Activated CD8-positive, alpha-beta T cell treated with anti-CD3 and anti-CD28 coated beads for 36 hours (primary cell): ENCODE measurements around the gene CAMTA1. TPM values are rescaled to one million over a fixed set of nuclear protein-coding genes. Genes with fewer than 3 reads are reported as not detected.

Experiments used
- ATAC-seq: fragments of 200-7000 bp; cut with Tn5 transposase; one replicate; pipeline ENCODE4 v1.10.0; 2021; ENCODE audit warnings: mild to moderate bottlenecking, moderate library complexity
- CTCF ChIA-PET: fragments of 350-600 bp; sonication (Branson Sonifier 250); formaldehyde crosslinking; loops from one replicate; lab custom pipeline; 2021; ENCODE audit warnings: antibody characterized with exemption; lab: Charles Lee
- POLR2A ChIA-PET: fragments of 350-600 bp; sonication (Branson Sonifier 250); formaldehyde crosslinking; loops from one replicate; lab custom pipeline; 2021; ENCODE audit warnings: antibody characterized with exemption; lab: Charles Lee
- DNase-seq: peaks from one replicate; pipeline ENCODE4 v3.0.0-alpha.2; 2020
- H3K27ac Mint-ChIP-seq: one replicate; pipeline ENCODE4 v1.8.0; 2021; ENCODE audit warnings: mild to moderate bottlenecking, mixed read lengths
- H3K27me3 Mint-ChIP-seq: one replicate; pipeline ENCODE4 v1.8.0; 2021; ENCODE audit warnings: mixed read lengths
- H3K36me3 Mint-ChIP-seq: one replicate; pipeline ENCODE4 v1.8.0; 2021; ENCODE audit warnings: low read depth, mixed read lengths
- H3K4me1 Mint-ChIP-seq: one replicate; pipeline ENCODE4 v1.8.0; 2021; ENCODE audit warnings: low read depth, mixed read lengths
- H3K4me3 Mint-ChIP-seq: one replicate; pipeline ENCODE4 v1.8.0; 2021; ENCODE audit warnings: mild to moderate bottlenecking, moderate library complexity, mixed read lengths
- H3K9me3 Mint-ChIP-seq: one replicate; pipeline ENCODE4 v1.8.0; 2021; ENCODE audit warnings: mixed read lengths
- intact Hi-C: fragments of 100-400 bp; cut with micrococcal nuclease; formaldehyde crosslinking; loops from one replicate; pipeline ENCODE4 v1.10.0; 2022
- total RNA-seq, 2 experiments: library from RNA; stranded (reverse); gene quantifications; one replicate each; pipeline ENCODE4 v1.2.3, GENCODE V29; 2021
- TF ChIP-seq, protein P1 (sequence below): fragments of 200-600 bp; IDR thresholded peaks from one replicate; pipeline ENCODE4 v1.8.0; 2022; ENCODE audit warnings: antibody characterized with exemption, mild to moderate bottlenecking

CAMTA1 gene
- total RNA-seq, 2 experiments from 2014 or later = 67.7 to 70.9 TPM

DNA sequence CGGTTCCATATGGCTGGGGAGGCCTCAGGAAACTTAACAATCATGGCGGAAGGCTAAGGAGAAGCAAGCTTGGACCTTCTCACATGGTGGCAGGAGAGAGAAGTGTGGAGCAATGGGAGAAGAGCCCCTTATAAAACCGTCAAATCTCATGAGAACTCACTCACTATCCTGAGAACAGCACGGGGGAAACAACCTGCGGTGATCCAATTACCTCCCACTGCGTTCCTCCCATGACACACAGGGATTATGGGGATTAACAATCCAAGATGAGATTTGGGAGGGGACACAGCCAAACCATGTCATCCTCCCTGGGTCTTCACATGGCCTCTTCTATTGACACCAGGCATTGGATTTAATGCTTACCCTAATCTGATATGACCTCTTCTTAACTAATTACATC lies 530.7 kb downstream of the CAMTA1 start:
- Mint-ChIP-seq H3K4me3 (no peak overlapping the region), H3K27ac (no peak overlapping the region), H3K27me3 (peaks cover 7% of the 10 kb centered on the region), H3K4me1 (no peaks in the 10 kb centered on the region), H3K9me3 (no peaks in the 10 kb centered on the region), H3K36me3 (no peaks in the 10 kb centered on the region)
- TF ChIP-seq, protein P1, sequence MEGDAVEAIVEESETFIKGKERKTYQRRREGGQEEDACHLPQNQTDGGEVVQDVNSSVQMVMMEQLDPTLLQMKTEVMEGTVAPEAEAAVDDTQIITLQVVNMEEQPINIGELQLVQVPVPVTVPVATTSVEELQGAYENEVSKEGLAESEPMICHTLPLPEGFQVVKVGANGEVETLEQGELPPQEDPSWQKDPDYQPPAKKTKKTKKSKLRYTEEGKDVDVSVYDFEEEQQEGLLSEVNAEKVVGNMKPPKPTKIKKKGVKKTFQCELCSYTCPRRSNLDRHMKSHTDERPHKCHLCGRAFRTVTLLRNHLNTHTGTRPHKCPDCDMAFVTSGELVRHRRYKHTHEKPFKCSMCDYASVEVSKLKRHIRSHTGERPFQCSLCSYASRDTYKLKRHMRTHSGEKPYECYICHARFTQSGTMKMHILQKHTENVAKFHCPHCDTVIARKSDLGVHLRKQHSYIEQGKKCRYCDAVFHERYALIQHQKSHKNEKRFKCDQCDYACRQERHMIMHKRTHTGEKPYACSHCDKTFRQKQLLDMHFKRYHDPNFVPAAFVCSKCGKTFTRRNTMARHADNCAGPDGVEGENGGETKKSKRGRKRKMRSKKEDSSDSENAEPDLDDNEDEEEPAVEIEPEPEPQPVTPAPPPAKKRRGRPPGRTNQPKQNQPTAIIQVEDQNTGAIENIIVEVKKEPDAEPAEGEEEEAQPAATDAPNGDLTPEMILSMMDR = no peak
- ChIA-PET POLR2A (no interaction called here), CTCF (no interaction called here)
- ATAC-seq = no peak
- no peak for DNase-seq
- intact Hi-C loops = no loop called here

DNA sequence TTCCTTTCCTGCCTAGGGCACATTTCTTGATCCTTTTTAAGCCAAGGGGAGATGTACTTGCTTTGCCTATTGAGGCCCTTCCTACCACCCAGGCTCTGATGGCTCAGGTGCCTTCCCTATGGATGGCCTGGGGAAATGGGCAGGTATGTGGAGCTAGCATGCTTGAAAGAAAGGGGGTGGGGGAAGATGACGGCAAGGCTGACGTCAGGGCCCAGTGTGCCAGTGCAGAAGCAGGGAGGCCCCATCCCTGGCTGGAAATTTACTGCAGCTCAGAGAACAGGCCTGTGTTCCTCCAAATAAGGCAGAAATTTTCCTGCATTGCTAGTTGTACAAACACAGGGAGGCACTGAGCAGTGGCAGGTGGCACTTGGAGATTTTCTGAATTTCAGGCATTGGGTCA lies 532.6 kb downstream of the CAMTA1 start:
- Mint-ChIP-seq H3K27ac (no peak overlapping the region), H3K36me3 (no peaks in the 10 kb centered on the region), H3K27me3 (peaks cover 10% of the 10 kb centered on the region), H3K9me3 (no peaks in the 10 kb centered on the region), H3K4me1 (no peaks in the 10 kb centered on the region), H3K4me3 (no peak overlapping the region)
- TF ChIP-seq, protein P1 = no peak
- POLR2A ChIA-PET = no interaction called here
- DNase-seq = no peak
- CTCF ChIA-PET = no interaction called here
- intact Hi-C loops = no loop called here
- no peak for ATAC-seq

DNA sequence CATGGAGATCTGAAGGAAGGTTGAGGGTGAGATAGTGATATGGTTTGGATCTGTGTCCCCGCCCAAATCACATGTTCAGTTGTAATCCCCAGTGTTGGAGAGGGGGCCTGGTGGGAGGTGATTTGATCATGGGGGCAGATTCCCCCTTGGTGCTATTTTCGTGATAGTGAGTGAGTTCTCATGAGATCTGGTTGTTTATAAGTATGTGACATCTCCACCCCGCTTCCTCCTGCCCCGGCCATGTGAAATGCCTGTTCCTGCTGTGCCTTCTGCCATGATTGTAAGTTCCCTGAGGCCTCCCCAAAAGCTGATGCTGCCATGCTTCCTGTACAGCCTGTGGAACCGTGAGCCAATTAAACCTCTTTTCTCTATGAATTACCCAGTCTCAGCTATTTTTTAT lies 533.9 kb downstream of the CAMTA1 start:
- no peak for DNase-seq
- H3K4me3 Mint-ChIP-seq = no peak overlapping the region
- no peaks in the 10 kb centered on the region for H3K36me3 Mint-ChIP-seq
- intact Hi-C loops = no loop called here
- no peaks in the 10 kb centered on the region for H3K4me1 Mint-ChIP-seq
- TF ChIP-seq, protein P1 = no peak
- H3K27ac Mint-ChIP-seq = no peak overlapping the region
- H3K9me3 Mint-ChIP-seq = no peaks in the 10 kb centered on the region
- ATAC-seq = no peak
- H3K27me3 Mint-ChIP-seq = peaks cover 7% of the 10 kb centered on the region
- POLR2A ChIA-PET = no interaction called here
- CTCF ChIA-PET = no interaction called here

DNA sequence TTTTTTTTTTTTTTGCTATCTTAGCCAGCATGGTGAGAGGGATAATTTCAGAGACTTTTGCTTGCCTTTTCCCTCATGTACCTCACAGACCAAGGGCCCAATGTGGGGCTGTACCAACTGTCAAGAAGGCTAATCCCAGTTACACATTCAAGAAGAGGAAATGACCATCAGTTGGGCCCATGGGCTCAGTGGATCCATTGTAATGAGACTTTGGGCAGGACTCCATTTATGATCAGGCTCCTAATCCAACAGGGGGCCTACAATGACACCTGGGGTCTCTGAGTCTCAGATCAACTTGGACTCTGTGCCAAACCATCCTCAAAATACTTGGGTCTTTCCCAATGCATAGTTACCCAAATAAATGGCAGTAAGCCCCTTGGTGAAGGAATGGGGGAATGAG lies 535.4 kb downstream of the CAMTA1 start:
- ChIA-PET CTCF (no interaction called here), POLR2A (no interaction called here)
- Mint-ChIP-seq H3K27me3 (peaks cover 14% of the 10 kb centered on the region), H3K36me3 (no peaks in the 10 kb centered on the region), H3K4me1 (no peaks in the 10 kb centered on the region), H3K4me3 (no peak overlapping the region), H3K9me3 (no peaks in the 10 kb centered on the region), H3K27ac (no peak overlapping the region)
- intact Hi-C loops = no loop called here
- TF ChIP-seq, protein P1 = no peak
- DNase-seq (no peak), ATAC-seq (no peak)

DNA sequence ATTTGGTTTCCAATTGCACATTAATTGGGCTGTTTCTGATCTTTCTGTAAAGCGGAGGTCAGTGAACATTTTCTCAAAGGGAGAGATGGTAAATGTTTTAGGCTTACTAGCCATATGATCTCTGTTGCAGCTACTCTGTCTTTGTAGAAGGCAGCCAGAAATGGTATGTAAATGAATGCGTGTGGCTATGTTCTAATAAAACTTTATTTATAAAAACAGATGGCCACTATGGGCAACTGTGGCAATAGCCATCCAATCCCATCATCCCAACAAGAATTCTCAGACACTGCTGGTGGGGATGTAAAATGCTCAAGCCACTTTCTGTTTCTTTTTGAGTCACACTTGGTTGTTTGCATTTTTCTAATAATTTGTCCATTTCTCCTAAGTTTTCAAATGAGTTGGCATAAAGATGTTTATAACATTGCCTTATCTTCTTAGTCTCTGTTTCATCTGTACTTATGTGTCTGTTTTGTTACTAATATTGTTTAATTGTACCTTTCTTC lies 537.1 kb downstream of the CAMTA1 start:
- H3K4me3 Mint-ChIP-seq = no peak overlapping the region
- DNase-seq (no peak), ATAC-seq (no peak)
- CTCF ChIA-PET = no interaction called here
- peaks cover 14% of the 10 kb centered on the region for H3K27me3 Mint-ChIP-seq
- POLR2A ChIA-PET = no interaction called here
- H3K4me1 Mint-ChIP-seq = no peaks in the 10 kb centered on the region
- H3K9me3 Mint-ChIP-seq = peaks cover 3% of the 10 kb centered on the region
- intact Hi-C loops = no loop called here
- no peak overlapping the region for H3K27ac Mint-ChIP-seq
- H3K36me3 Mint-ChIP-seq = no peaks in the 10 kb centered on the region
- TF ChIP-seq, protein P1 = no peak
